ENCODE data around the gene LLGL2. TPM values are rescaled to one million over a fixed set of nuclear protein-coding genes. Genes with fewer than 3 reads are reported as not detected.
"Not testable (repeated sequence)": the region's sequence is repeated elsewhere in the genome, so short reads cannot be mapped to it uniquely, and the experiment has no call there.

LLGL2 gene
- total RNA-seq (4.3 TPM), polyA plus RNA-seq (ENCODE audit: insufficient read depth in 1 of 8, insufficient read length in 8 of 8, low replicate concordance in 1 of 8) (10 to 100 TPM in 1 of 8 donors, 1 to 10 TPM in 7; 2.1 to 12.1 (median 4.7) TPM)
- long read RNA-seq, donor 1 = 0 reads
- long read RNA-seq, donor 2 = 0 reads
- long read RNA-seq, donor 3, partial matches to known transcripts = 0 of 1 reads
- long read RNA-seq, donor 3, other reads (novel, unspliced or antisense) = 0 of 1 reads
- long read RNA-seq, donor 4 = 0 reads
- long read RNA-seq, donor 5 = 0 reads
- long read RNA-seq, donor 6, partial matches to known transcripts = 0 of 1 reads
- long read RNA-seq, donor 6, other reads (novel, unspliced or antisense) = 0 of 1 reads
- long read RNA-seq, donor 7 = 0 reads
- long read RNA-seq, donor 8 = 0 reads
- long read RNA-seq, donor 9 = 0 reads
- long read RNA-seq, donor 10, partial matches to known transcripts = 0 of 1 reads
- long read RNA-seq, donor 10, other reads (novel, unspliced or antisense) = 0 of 1 reads
- long read RNA-seq, donor 11, partial matches to known transcripts = 0 of 1 reads
- long read RNA-seq, donor 11, other reads (novel, unspliced or antisense) = 0 of 1 reads

DNA sequence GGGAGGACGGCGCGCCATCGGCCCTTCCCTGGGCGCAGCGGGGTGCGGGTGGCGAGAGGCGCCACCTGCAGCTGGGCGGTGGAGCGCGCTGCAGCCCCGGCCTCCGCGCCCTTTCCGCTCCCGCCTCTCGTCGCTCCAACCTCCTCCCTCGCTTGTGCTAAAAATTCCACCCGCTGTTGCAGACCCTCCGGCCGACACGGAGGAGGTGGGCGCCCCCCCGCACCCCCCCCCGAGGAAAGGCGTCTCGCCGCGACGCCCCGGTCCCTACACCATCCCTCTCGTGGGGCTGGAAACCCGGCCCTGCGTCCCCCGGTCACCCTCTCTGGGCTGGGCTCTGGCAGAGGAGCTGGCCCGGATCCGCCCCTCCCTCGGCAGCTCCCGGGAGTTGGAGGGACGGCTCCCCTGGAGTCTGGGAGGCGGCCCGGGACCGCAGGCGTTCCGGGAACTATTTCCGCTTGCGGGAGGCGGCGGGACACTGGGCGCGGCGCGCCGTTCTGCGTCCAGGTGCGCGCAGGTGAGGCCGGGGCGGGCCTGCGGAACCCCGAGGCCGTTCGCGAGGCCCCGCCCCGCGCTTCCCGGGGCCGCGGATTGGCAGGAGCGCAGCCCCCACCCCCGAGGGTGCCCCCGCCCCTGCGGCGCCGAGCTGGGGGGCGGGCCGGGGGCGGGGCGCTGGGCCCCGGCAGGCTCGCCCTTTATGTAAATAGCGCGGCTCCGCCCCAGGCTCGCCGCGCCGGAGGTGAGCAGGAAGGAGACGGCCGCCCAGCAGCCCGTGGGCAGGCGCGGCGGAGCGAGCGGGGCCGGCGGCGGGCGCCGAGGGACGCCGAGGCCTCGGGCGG lies at the start of gene LLGL2:
Gene LLGL2, plus strand, starts transcription at position 728 of the 836 bp plus-strand sequence. CDS start 17,730 bp downstream, outside the sequence.
- H3K4me1 ChIP-seq (ENCODE audit: control insufficient read depth, insufficient read depth, low read length) = peaks cover 16% of the 10 kb centered on the region
- under 1% methylated on average over 97 of the region's 108 CpGs for WGBS (ENCODE audit: insufficient coverage)
- H3K4me3 ChIP-seq (ENCODE audit: low read length) = peak within 1 kb of the TSS; percentile 62
- DNase-seq = peak; percentile 80
- peaks cover 31% of the 10 kb centered on the region for H3K36me3 ChIP-seq (ENCODE audit: control insufficient read depth, insufficient read depth, low read length)
- H3K27ac ChIP-seq (ENCODE audit: low read length) = no peak within 1 kb of the TSS
- peaks cover 18% of the 10 kb centered on the region for H3K27me3 ChIP-seq (ENCODE audit: control insufficient read depth, insufficient read depth, low read length)
- no peaks in the 10 kb centered on the region for H3K9me3 ChIP-seq (replicated peaks; ENCODE audit: control insufficient read depth, low read depth, low read length)

DNA sequence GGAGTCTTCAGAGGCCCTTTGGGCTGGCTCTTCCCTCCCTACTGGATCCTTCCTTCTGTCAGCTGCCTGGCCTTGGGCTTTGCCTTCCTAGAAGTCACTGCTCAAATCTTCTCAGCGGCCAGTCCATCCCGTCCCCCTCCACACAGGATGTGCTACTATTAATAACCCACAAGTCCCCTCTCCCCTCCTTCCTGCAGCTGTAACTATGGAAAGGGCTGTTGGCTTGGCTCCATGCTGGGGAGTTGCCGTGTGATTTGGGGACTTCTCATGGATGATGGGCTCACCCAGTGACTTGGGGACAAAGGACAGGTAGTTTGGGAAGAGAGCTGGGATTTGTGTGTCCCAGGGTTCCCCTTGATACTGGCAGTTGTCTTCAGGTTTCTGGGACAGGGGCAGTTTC lies 49.6 kb upstream of the LLGL2 start:
- Histone ChIP-seq H3K4me1 (ENCODE audit: control insufficient read depth, insufficient read depth, low read length) (peaks cover 60% of the 10 kb centered on the region), H3K9me3 (replicated peaks; ENCODE audit: control insufficient read depth, low read depth, low read length) (no peaks in the 10 kb centered on the region), H3K27me3 (ENCODE audit: control insufficient read depth, insufficient read depth, low read length) (no peaks in the 10 kb centered on the region), H3K36me3 (ENCODE audit: control insufficient read depth, insufficient read depth, low read length) (peaks cover 28% of the 10 kb centered on the region), H3K27ac (ENCODE audit: low read length) (peak overlapping the region; percentile 91), H3K4me3 (ENCODE audit: low read length) (no peak overlapping the region)
- DNase-seq = peak; percentile 92
- no CpG with 5 or more reads among the region's 3 CpGs for WGBS (ENCODE audit: insufficient coverage)

GRCh38 chr17:75476271-75476671 lies 49.2 kb upstream of the LLGL2 start:
- peak overlapping the region; percentile 4 for H3K4me3 ChIP-seq (ENCODE audit: low read length)
- H3K4me1 ChIP-seq (ENCODE audit: control insufficient read depth, insufficient read depth, low read length) = peaks cover 64% of the 10 kb centered on the region
- H3K27ac ChIP-seq (ENCODE audit: low read length) = peak overlapping the region; percentile 91
- no peaks in the 10 kb centered on the region for H3K27me3 ChIP-seq (ENCODE audit: control insufficient read depth, insufficient read depth, low read length)
- WGBS (ENCODE audit: insufficient coverage) = no CpG with 5 or more reads among the region's 8 CpGs
- peak; percentile 82 for DNase-seq
- no peaks in the 10 kb centered on the region for H3K9me3 ChIP-seq (replicated peaks; ENCODE audit: control insufficient read depth, low read depth, low read length)
- peaks cover 28% of the 10 kb centered on the region for H3K36me3 ChIP-seq (ENCODE audit: control insufficient read depth, insufficient read depth, low read length)

GRCh38 chr17:75476752-75477489 lies 48.6 kb upstream of the LLGL2 start:
- H3K27me3 ChIP-seq (ENCODE audit: control insufficient read depth, insufficient read depth, low read length) = no peaks in the 10 kb centered on the region
- H3K36me3 ChIP-seq (ENCODE audit: control insufficient read depth, insufficient read depth, low read length) = peaks cover 25% of the 10 kb centered on the region
- peak overlapping the region; percentile 91 for H3K27ac ChIP-seq (ENCODE audit: low read length)
- no peak for DNase-seq
- peak overlapping the region; percentile 4 for H3K4me3 ChIP-seq (ENCODE audit: low read length)
- 71% methylated on average over 8 of the region's 11 CpGs for WGBS (ENCODE audit: insufficient coverage)
- H3K9me3 ChIP-seq (replicated peaks; ENCODE audit: control insufficient read depth, low read depth, low read length) = no peaks in the 10 kb centered on the region
- H3K4me1 ChIP-seq (ENCODE audit: control insufficient read depth, insufficient read depth, low read length) = peaks cover 71% of the 10 kb centered on the region

GRCh38 chr17:75477490-75477862 lies 48.0 kb upstream of the LLGL2 start:
- H3K9me3 ChIP-seq (replicated peaks; ENCODE audit: control insufficient read depth, low read depth, low read length); H3K4me3 ChIP-seq (ENCODE audit: low read length); DNase-seq; H3K27me3 ChIP-seq (ENCODE audit: control insufficient read depth, insufficient read depth, low read length): not testable (repeated sequence)
- peaks cover 72% of the 10 kb centered on the region for H3K4me1 ChIP-seq (ENCODE audit: control insufficient read depth, insufficient read depth, low read length)
- peaks cover 19% of the 10 kb centered on the region for H3K36me3 ChIP-seq (ENCODE audit: control insufficient read depth, insufficient read depth, low read length)
- 68% methylated on average over 3 of the region's 11 CpGs for WGBS (ENCODE audit: insufficient coverage)
- H3K27ac ChIP-seq (ENCODE audit: low read length) = peak overlapping the region; percentile 91

- peaks cover 9% of the 10 kb centered on the region for H3K36me3 ChIP-seq (ENCODE audit: control insufficient read depth, insufficient read depth, low read length)
- H3K4me3 ChIP-seq (ENCODE audit: low read length) = no peak overlapping the region
- H3K9me3 ChIP-seq (replicated peaks; ENCODE audit: control insufficient read depth, low read depth, low read length) = no peaks in the 10 kb centered on the region
- peaks cover 72% of the 10 kb centered on the region for H3K4me1 ChIP-seq (ENCODE audit: control insufficient read depth, insufficient read depth, low read length)
- DNase-seq = peak; percentile 64
- 19% methylated on average over 5 of the region's 7 CpGs for WGBS (ENCODE audit: insufficient coverage)
- H3K27me3 ChIP-seq (ENCODE audit: control insufficient read depth, insufficient read depth, low read length) = no peaks in the 10 kb centered on the region
- peak overlapping the region; percentile 49 for H3K27ac ChIP-seq (ENCODE audit: low read length)
Observed at GRCh38 chr17:75478508-75478907, 47.0 kb upstream of the LLGL2 start.

DNA sequence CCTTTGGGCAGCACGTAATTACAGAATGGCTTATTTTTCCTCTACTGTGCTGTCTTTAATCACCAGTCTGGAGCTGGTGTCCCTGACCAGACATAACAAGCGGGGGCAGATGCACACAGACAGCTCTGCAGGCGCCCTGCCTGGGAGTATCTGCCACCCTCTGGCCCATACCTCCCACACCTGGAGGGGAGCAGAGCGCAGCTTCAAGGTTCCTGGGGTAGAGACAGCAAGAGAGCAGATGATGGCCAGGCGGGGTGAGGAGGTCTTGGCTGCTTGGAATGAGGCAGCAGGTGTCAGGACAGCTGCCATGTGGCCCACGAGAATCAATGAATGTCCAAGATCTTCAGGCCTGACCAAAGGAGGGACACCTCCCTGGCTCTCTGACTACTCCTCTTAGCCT lies 45.2 kb upstream of the LLGL2 start:
- H3K4me3 ChIP-seq (ENCODE audit: low read length) = no peak overlapping the region
- H3K27me3 ChIP-seq (ENCODE audit: control insufficient read depth, insufficient read depth, low read length) = no peaks in the 10 kb centered on the region
- no peak for DNase-seq
- 78% methylated on average over 5 of the region's 6 CpGs for WGBS (ENCODE audit: insufficient coverage)
- peaks cover 8% of the 10 kb centered on the region for H3K36me3 ChIP-seq (ENCODE audit: control insufficient read depth, insufficient read depth, low read length)
- H3K4me1 ChIP-seq (ENCODE audit: control insufficient read depth, insufficient read depth, low read length) = peaks cover 66% of the 10 kb centered on the region
- no peak overlapping the region for H3K27ac ChIP-seq (ENCODE audit: low read length)
- H3K9me3 ChIP-seq (replicated peaks; ENCODE audit: control insufficient read depth, low read depth, low read length) = no peaks in the 10 kb centered on the region

- 62% methylated on average over 5 of the region's 13 CpGs for WGBS (ENCODE audit: insufficient coverage)
- no peaks in the 10 kb centered on the region for H3K9me3 ChIP-seq (replicated peaks; ENCODE audit: control insufficient read depth, low read depth, low read length)
- peak; percentile 14 for DNase-seq
- no peak overlapping the region for H3K4me3 ChIP-seq (ENCODE audit: low read length)
- H3K4me1 ChIP-seq (ENCODE audit: control insufficient read depth, insufficient read depth, low read length) = peaks cover 66% of the 10 kb centered on the region
- H3K36me3 ChIP-seq (ENCODE audit: control insufficient read depth, insufficient read depth, low read length) = peaks cover 10% of the 10 kb centered on the region
- H3K27ac ChIP-seq (ENCODE audit: low read length) = no peak overlapping the region
- no peaks in the 10 kb centered on the region for H3K27me3 ChIP-seq (ENCODE audit: control insufficient read depth, insufficient read depth, low read length)
Observed at GRCh38 chr17:75481194-75482068, 44.1 kb upstream of the LLGL2 start.

Data from muscle of leg (tissue), 16 donors.